IMR-90 (cell line): ENCODE measurements around the gene CENPF. TPM values are rescaled to one million over a fixed set of nuclear protein-coding genes. Genes with fewer than 3 reads are reported as not detected.
A peak's percentile ranks its signal among the peaks of the same experiment; 100 is the strongest.

Experiments used
- ATAC-seq: fragments of 200-7000 bp; cut with Tn5 transposase; 2 replicates; pipeline ENCODE4 v1.9.1; 2020; ENCODE audit warnings: low read depth, mild to moderate bottlenecking, moderate library complexity
- BruUV-seq: library from RNA; stranded (reverse); fragments of 400-500 nt; replicated peaks from 2 replicates; lab custom pipeline; 2021; lab: Mats Ljungman, UMichigan
- CTCF ChIA-PET: fragments of 300-600 bp; formaldehyde crosslinking; extraction: SDS; loops from one replicate; lab custom pipeline; 2021; ENCODE audit warnings: antibody characterized with exemption; lab: Yijun Ruan, JAX
- POLR2A ChIA-PET: fragments of 300-600 bp; sonication (Branson Sonifier 250); formaldehyde crosslinking; loops from one replicate; lab custom pipeline; 2022; ENCODE audit warnings: antibody characterized with exemption; ENCODE audit not compliant: unreplicated experiment; lab: Charles Lee
- DNase-seq: peaks from one replicate; pipeline ENCODE4 v3.0.0; 2013
- H2AFZ ChIP-seq: replicated peaks from 2 replicates; pipeline ENCODE3; 2013; ENCODE audit warnings: low read length, mild to moderate bottlenecking; ENCODE audit not compliant: poor library complexity
- H2AK5ac ChIP-seq: 2 replicates; pipeline ENCODE4 v1.6.1; 2013; ENCODE audit warnings: low read depth, low read length, inconsistent platforms
- H2AK9ac ChIP-seq: replicated peaks from 2 replicates; pipeline ENCODE3; 2013; ENCODE audit warnings: mild to moderate bottlenecking, low read depth, low read length, moderate library complexity; ENCODE audit not compliant: poor library complexity
- H2BK120ac ChIP-seq: 2 replicates; pipeline ENCODE4 v1.6.1; 2013; ENCODE audit warnings: low read depth, low read length, inconsistent platforms
- H2BK15ac ChIP-seq: 3 replicates; pipeline ENCODE4 v1.6.1; 2013; ENCODE audit warnings: low read depth, low read length, inconsistent platforms
- H2BK20ac ChIP-seq: 2 replicates; pipeline ENCODE4 v1.6.1; 2013; ENCODE audit warnings: low read depth, mild to moderate bottlenecking, inconsistent platforms, low read length, moderate library complexity
- H2BK5ac ChIP-seq: 2 replicates; pipeline ENCODE4 v1.6.1; 2013; ENCODE audit warnings: mild to moderate bottlenecking, low read depth, low read length, inconsistent platforms; ENCODE audit not compliant: poor library complexity, severe bottlenecking
- H3K14ac ChIP-seq: replicated peaks from 2 replicates; pipeline ENCODE4 v1.6.1; 2013; ENCODE audit warnings: low read depth, low read length, inconsistent platforms
- H3K18ac ChIP-seq: 2 replicates; pipeline ENCODE4 v1.6.1; 2013; ENCODE audit warnings: low read depth, low read length, control low read depth
- H3K23ac ChIP-seq: 2 replicates; pipeline ENCODE4 v1.6.1; 2013; ENCODE audit warnings: low read depth, low read length, inconsistent platforms
- H3K27ac ChIP-seq: 2 replicates; pipeline ENCODE4 v1.5.1; 2013; ENCODE audit warnings: mild to moderate bottlenecking, control low read depth, low read length; ENCODE audit not compliant: insufficient read depth
- H3K27me3 ChIP-seq: 2 replicates; pipeline ENCODE4 v1.6.1; 2013; ENCODE audit warnings: low read length; ENCODE audit not compliant: control insufficient read depth, insufficient read depth
- H3K36me3 ChIP-seq: 2 replicates; pipeline ENCODE4 v1.6.1; 2013; ENCODE audit warnings: low read length, mixed read lengths; ENCODE audit not compliant: control insufficient read depth, insufficient read depth
- H3K4ac ChIP-seq: 2 replicates; pipeline ENCODE4 v1.6.1; 2013; ENCODE audit warnings: low read depth, low read length, inconsistent platforms
- H3K4me1 ChIP-seq: 2 replicates; pipeline ENCODE4 v1.6.1; 2013; ENCODE audit warnings: low read length, mixed read lengths; ENCODE audit not compliant: control insufficient read depth, insufficient read depth
- H3K4me2 ChIP-seq: 2 replicates; pipeline ENCODE4 v1.6.1; 2013; ENCODE audit warnings: low read depth, mild to moderate bottlenecking, control low read depth, low read length, moderate library complexity
- H3K4me3 ChIP-seq: 2 replicates; pipeline ENCODE4 v1.5.1; 2013; ENCODE audit warnings: low read depth, mild to moderate bottlenecking, control low read depth, low read length, moderate library complexity; ENCODE audit not compliant: insufficient read depth
- H3K56ac ChIP-seq: 2 replicates; pipeline ENCODE4 v1.6.1; 2013; ENCODE audit warnings: low read length, inconsistent platforms; ENCODE audit not compliant: insufficient read depth; ENCODE audit errors: extremely low read depth
- H3K79me1 ChIP-seq, 2 experiments: 2 replicates each; pipeline ENCODE4 v1.6.1; 2013; ENCODE audit warnings: low read length in 2 of 2, inconsistent platforms in 1 of 2, low read depth in 1 of 2
- H3K9ac ChIP-seq: 2 replicates; pipeline ENCODE4 v1.6.1; 2013; ENCODE audit warnings: low read depth, low read length, control low read depth
- H3K9me1 ChIP-seq: 2 replicates; pipeline ENCODE4 v1.6.1; 2013; ENCODE audit warnings: low read length, inconsistent platforms; ENCODE audit not compliant: insufficient read depth
- H3K9me3 ChIP-seq: 2 replicates; pipeline ENCODE4 v1.6.1; 2013; ENCODE audit warnings: low read length; ENCODE audit not compliant: control insufficient read depth, insufficient read depth
- H4K20me1 ChIP-seq: 2 replicates; pipeline ENCODE4 v1.6.1; 2013; ENCODE audit warnings: low read length, inconsistent platforms; ENCODE audit not compliant: insufficient read depth
- H4K5ac ChIP-seq: 2 replicates; pipeline ENCODE4 v1.6.1; 2013; ENCODE audit warnings: mild to moderate bottlenecking, low read depth, low read length, control low read depth
- H4K8ac ChIP-seq, 2 experiments: 2 replicates each; pipeline ENCODE4 v1.6.1; 2013; ENCODE audit warnings: low read depth in 2 of 2, low read length in 2 of 2, control low read depth in 1 of 2, inconsistent platforms in 1 of 2
- H4K91ac ChIP-seq: 2 replicates; pipeline ENCODE4 v1.6.1; 2013; ENCODE audit warnings: low read depth, low read length, inconsistent platforms; ENCODE audit not compliant: insufficient read depth
- BHLHE40 ChIP-seq: fragments of 150-350 bp; IDR thresholded peaks from 2 replicates; pipeline ENCODE4 v1.6.1; 2016; ENCODE audit warnings: mild to moderate bottlenecking, low read depth, low read length
- WGBS, 2 experiments: methylation state at CpG; one replicate each; pipeline versions ENCODE4 v1.1.5 to v1.1.7; 2013; ENCODE audit warnings: missing lambda C conversion rate in 2 of 2; ENCODE audit not compliant: insufficient read length in 1 of 2; ENCODE audit errors: extremely low coverage in 2 of 2; 5-methylcytosine and 5-hydroxymethylcytosine counted together
- dilution Hi-C: fragments of 300-500 bp; cut with HindIII; formaldehyde crosslinking; loops from one replicate; pipeline ENCODE4 v1.14.3; 2018; ENCODE audit warnings: low sequenced_read_pairs; ENCODE audit not compliant: unreplicated experiment
- in situ Hi-C: fragments of 300-500 bp; cut with MboI; formaldehyde crosslinking; loops from 3 replicates; pipeline ENCODE4 v1.14.3; 2019; ENCODE audit warnings: low sequenced_read_pairs, inconsistent platforms, mixed read lengths
- intact Hi-C: fragments of 100-400 bp; cut with micrococcal nuclease; formaldehyde crosslinking; loops from 2 replicates; pipeline ENCODE4 v1.10.0; 2022
- polyA plus RNA-seq, 3 experiments: library from polyadenylated mRNA; depleted of rRNA; stranded (reverse); fragments of >200 nt; gene quantifications; 2 replicates each; pipeline ENCODE4 v1.2.3, GENCODE V29; 2012; ENCODE audit warnings: low replicate concordance in 1 of 3
- total RNA-seq: library from RNA; depleted of rRNA; stranded (reverse); fragments of >200 nt; gene quantifications from 2 replicates; pipeline ENCODE4 v1.2.3, GENCODE V29; 2012

Gene CENPF
- total and polyA plus RNA-seq, 2 of the 4 experiments (the other 2 are of a cell fraction), result 20.9 to 51.8 TPM

DNA sequence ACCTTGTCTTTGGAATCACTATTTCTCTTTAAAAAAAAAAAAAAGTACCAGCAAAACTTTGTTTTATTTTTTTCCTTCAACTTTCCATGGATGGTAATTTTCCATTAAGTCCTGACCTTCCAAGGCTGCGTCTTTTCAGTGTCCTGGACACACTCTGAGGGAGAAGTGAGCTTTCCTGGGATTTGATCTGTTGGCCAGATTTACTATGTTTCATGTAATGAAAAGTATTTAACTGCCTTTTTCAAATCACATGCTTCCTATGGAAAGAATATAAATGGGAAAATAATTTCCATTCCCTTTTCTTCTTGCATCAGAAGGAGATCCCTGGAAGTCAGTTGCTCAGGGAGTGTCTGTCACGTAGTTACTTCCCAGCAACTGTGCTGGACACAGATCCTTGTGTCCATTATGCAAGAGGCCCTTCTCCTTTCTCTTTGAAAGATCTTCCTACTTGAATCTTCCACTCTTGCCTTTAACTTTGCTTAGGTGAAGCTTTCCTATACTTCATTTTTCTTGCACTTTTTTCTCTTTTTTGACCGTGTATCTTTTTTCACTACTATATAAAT lies 59.3 kb downstream of the CENPF start:
- H4K91ac ChIP-seq, result no peak overlapping the region
- no peak overlapping the region for H2AK5ac ChIP-seq
- peak overlapping the region; percentile 86 for H4K5ac ChIP-seq
- peaks cover 5% of the 10 kb centered on the region for H3K4me1 ChIP-seq
- peaks cover 4% of the 10 kb centered on the region; the same call in 1 of the 2 replicates for H3K36me3 ChIP-seq
- H4K20me1 ChIP-seq, result no peaks in the 10 kb centered on the region
- no peak overlapping the region for H2BK120ac ChIP-seq
- no peak for TF ChIP-seq BHLHE40
- no peaks in the 10 kb centered on the region for H3K9me3 ChIP-seq
- H2AFZ ChIP-seq, result no peak overlapping the region
- H2BK15ac ChIP-seq, result no peak overlapping the region
- H4K8ac ChIP-seq, result no peak overlapping the region
- DNase-seq (no peak), ATAC-seq (no peak)
- H3K56ac ChIP-seq, result no peak overlapping the region
- H3K79me1 ChIP-seq, result peaks cover 21 to 44% of the 10 kb centered on the region in 2 experiments
- ChIA-PET POLR2A (no interaction called here), CTCF (no interaction called here)
- no TSS peak for BruUV-seq
- no peak overlapping the region for H2BK5ac ChIP-seq
- in situ Hi-C loops, result loop anchor here (5.0 kb wide), 1 partner anchor 485 kb away; no protein-coding TSS in a partner anchor
- no peak overlapping the region for H3K4ac ChIP-seq
- no peak overlapping the region; the same call in 1 of the 2 replicates for H2BK20ac ChIP-seq
- no peak overlapping the region for H3K9ac ChIP-seq
- H3K27ac ChIP-seq, result no peak overlapping the region
- H3K18ac ChIP-seq, result peak overlapping the region; percentile 88
- no peaks in the 10 kb centered on the region for H3K27me3 ChIP-seq
- H3K23ac ChIP-seq, result no peak overlapping the region
- no peak overlapping the region for H2AK9ac ChIP-seq
- WGBS, 2 experiments, result 100% methylated on average over 1 of the region's 3 CpGs
- no peak overlapping the region for H3K4me3 ChIP-seq
- H3K4me2 ChIP-seq, result no peak overlapping the region
- intact Hi-C loops, result loop anchor here (5.0 to 10.0 kb wide), 3 partner anchors 145 to 610 kb away; no protein-coding TSS in a partner anchor
- no peaks in the 10 kb centered on the region for H3K9me1 ChIP-seq
- no peak overlapping the region; the same call in 1 of the 2 replicates for H3K14ac ChIP-seq
- dilution Hi-C loops, result loop anchor here (25.0 kb wide), 1 partner anchor 875 kb away; no protein-coding TSS in a partner anchor
